SKM-1 treated with dmso at 0.1 percent for 144 hours (cell line): ENCODE results near the gene NLGN2.
A peak's percentile ranks its signal among the peaks of the same experiment; 100 is the strongest.

Experiments used
- DNase-seq: peaks from one replicate; lab custom pipeline; 2025; ENCODE audit not compliant: unreplicated experiment; lab: John Stamatoyannopoulos, UW

The NLGN2 gene

DNA sequence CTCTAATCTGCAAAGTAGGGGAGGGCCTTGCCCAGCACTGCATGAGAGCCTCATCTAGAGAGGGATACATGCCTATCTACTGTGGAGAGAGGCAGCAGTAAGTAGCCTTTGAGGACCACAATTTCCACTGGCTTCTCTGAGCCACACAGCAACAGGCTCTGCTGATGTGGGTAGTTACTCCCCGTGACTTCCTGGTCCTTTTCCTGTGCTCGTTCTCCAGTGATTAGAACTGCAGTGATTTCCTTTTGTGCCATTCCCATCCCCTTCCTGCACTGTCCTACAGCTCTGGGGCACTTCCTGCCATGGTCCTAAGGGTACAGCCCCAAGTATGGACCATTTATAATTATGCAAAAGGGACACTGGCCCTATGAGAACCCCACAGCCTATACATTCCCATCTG, 16.3 kb upstream of the NLGN2 start:
- no peak for DNase-seq

DNA sequence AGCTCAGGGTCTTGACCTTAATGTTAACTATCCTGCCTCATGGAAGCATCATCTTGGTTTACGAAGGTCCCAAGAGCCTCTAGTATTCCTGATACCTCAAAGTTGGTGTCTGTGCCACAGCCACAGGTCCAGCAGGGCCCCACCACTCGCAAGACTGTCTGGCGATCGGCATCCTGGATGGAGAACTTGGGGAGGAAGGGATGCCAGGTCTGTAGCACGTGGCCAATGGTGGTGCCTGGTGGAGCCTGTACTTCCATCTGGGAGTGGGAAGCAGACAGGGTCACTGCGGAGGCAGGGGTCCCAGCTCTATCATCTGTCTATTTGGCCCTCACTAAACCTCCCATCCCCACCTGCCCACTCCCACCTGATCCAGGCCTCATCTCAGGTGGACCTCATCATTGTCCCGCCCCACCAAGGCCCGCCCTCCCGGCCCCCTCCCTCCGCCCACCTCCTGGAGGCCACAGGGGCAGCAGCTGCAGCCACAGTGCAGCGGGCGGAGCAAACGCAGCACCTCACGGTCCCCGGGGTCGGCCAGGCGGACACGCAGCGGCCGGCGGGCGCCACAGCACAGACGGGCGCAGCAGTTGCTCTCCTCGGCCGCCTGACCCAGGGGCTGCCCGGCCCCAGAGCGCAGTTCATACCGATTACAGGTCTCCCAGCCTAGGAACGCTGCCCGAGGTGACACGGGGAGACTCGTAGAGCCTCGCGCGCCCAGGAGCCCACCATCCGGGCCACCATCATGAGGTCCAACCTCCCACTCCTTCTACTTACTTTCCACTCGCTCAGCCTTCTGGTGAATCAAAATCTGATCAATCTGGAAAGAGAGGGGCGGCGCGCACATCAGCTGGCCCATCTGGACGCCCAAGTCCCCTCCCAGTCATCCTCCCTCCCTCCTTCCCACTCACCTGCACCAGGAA, 14.7 kb upstream of the NLGN2 start:
- DNase-seq: no peak

DNA sequence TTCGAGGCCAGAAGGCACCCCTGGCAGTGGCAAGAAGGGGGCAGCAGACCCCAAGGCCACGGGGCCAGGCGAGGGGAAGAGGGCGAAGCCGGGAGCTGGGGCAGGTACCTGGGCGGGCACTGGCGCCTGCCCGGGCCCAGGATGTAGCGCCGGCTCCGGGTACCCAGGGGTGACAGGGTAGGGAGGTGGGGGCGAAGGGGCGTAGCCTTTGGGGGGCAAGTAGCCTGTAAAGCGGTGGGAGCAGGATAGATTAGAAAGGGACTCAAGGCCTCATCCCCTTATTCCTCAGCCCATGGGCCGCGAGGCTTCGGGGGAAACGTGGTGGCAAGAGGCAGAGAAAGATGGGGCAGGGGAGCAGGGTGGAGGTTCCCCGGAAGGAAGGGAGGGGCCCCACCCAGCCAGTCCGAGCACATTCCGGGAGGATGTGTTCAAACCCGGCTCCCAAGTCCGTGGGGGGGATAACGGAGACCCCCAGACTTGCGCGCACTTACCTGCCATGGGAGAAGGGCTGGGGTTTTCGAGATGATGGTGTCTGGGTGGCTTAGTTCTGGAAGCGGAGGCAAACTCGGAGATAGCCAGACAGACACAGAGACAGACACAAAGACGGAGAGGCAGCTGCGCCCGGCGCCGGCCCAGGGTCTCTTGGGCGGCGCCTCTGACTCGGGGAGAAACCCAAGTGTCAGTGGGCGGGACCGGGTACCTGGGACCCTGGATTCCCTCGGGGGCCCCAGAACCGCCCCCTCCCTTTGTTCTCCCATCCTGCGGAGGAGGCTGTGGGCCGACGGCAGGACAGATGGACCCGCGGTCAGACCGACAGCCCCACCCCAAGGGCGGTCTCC, 13.8 kb upstream of the NLGN2 start:
- DNase-seq: no peak

DNA sequence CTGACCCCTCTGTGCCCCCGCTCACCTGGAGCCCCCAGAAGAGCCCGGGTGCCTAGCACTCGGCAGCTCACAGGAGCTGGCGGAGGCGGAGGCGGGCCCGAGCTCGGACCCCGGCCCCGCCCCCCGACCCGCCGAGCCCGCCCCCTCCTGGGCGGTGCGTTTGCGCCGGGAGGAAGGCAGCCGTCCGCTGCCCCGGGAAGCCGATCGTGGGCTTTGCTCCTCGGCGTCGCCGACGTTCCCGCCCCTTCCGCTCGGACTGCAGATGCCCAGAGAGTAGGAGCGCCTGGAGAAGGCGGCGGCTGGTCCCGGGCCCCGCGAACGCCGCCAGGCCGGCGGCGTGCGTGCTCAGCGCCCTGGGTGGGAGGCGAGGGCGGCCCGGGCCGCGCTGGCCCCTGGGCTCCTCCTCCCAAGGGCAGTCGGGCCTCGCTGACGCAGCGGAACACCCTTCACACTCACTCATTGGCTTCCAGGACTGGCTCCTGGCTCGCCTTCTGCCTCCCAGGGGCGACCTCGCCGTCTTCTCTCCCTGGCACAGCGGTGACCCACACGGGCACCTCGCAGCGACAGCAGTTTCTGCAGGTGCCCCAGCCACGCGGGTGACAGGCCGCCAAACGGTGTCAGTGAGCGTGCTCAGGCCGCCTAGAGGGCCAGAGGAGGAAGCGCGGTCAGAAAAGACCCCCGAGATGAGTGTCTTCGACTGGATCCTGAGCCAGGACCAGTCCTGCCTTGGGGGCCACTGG, 13.0 kb upstream of the NLGN2 start, which contains the start of gene PLSCR3:
PLSCR3 (minus strand) TSS at position 74 of the 740 bp plus-strand sequence. CDS start 415 bp downstream, outside the sequence.
- peak; percentile 41 for DNase-seq

DNA sequence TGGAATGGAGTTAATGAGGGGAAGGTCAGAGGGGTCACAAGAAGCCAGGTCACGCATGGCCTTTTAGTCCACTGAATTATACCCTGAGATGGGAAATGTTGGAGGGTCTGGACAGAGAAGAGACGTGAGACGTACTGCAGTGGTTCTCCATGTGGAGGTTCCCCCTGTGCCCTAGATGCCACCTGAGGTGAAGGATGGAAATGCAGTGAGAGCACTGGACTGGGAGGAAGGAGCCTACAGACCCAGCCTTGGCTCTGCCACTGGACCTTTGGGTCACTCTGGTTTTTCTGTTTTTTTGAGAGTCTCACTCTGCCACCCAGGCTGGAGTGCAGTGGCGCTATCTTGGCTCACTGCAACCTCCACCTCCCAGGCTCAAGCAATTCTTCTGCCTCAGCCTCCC, 11.5 kb upstream of the NLGN2 start:
- DNase-seq: no peak

DNA sequence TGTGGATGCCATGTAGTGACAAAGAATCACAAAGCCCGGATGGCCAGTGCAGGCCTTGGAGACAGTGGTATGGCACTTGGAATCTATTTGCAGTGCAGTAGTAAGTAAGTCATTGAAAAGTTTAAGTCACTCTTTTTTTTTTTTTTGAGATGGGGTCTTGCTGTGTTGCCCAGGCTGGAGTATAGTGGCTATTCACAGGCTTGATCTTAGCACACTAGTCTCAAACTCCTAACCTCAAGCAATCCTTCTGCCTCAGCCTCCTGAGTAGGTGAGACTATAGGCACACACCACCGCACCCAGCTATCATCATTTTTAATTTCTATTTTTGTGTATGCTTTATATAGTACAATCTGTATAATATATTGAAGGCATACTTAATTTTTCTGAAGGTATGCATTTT, 9.0 kb upstream of the NLGN2 start:
- DNase-seq: no peak

DNA sequence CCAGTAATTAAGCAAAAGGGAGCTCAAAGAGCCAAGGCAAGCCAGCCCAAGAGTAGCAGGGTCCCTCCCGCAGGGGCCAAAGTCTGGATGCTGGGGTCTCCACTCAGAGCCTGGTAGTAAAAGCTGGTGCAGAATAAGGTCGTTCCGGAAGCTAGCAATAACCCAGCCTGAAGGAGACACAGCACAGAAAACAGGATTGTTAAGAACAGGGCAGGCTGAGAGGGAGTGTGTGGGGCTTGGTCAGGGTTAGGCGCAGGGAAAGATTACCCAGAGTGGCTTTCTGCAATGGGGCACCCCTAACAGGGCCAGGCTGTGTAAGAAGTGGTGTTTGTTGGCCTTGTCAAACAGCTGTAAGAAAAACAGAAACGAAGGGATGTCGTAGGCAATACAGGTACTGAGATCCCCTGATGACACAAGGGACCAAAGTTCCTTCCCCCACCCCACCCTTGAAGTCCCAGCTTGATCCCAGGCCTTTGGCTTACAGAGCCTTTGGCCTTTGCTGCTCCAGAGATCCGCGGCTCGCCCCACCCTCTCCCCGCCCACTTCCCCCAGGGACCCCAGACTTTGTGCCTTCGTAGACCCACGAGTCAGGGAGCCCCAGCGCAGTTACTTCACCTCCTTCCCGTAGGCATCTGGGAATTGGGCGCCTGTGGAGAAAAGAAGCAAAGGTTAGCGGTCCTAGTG, 4.5 kb upstream of the NLGN2 start:
- DNase-seq: no peak

DNA sequence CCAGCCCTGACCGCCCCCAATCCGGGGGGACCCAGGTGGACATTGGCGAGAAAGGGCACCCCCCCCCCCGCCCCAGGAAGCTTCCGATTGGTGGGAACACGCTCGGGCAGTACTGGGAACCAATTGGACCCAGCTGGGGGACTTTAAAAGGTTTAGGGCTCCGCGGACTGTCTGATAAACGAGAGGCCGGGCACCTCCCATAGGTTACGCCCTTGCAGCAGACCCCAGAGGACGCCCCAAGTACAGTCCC, 4.0 kb upstream of the NLGN2 start:
- no peak for DNase-seq

DNA sequence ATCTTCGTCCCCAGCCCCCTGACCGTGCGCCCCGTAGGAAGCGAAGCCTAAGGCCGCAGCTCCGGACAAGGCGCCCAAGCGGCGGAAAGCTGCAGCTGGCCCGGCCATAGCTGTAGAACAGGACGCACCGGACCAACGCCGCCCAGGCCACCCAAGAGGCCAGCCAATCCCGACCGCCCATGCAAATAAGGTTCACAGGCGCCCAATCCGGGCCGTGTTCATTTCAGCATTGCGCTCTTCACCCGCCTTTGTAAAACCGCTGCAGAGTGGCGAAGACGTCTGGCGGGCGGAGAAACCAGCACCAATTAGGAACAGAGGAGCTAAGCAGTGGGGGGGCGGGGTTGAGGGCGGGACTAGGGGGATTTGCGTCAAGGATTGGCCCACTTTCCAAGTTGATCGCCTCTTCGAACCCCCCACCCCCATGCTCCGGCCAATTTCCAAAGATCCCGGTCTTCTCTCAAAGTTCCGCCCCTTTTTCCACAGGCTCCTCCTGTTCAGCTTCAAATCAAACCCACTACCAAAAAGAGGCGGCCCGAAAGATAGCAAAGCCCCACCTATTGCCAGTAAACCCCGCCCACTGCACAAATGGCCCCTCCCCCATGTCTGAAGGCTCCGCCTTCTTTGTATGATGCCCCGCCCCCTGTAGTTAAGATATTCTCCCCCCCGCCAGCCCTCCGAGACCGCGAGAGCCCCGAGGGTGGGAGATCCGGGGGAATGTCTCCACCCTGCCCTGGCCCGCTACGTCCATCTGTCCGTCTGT, 3.5 kb upstream of the NLGN2 start, which contains the start of gene TMEM256:
TMEM256 (minus strand) TSS at position 121 of the 760 bp plus-strand sequence; CDS start at position 108, 13 bp downstream.
- DNase-seq: peak; percentile 81

DNA sequence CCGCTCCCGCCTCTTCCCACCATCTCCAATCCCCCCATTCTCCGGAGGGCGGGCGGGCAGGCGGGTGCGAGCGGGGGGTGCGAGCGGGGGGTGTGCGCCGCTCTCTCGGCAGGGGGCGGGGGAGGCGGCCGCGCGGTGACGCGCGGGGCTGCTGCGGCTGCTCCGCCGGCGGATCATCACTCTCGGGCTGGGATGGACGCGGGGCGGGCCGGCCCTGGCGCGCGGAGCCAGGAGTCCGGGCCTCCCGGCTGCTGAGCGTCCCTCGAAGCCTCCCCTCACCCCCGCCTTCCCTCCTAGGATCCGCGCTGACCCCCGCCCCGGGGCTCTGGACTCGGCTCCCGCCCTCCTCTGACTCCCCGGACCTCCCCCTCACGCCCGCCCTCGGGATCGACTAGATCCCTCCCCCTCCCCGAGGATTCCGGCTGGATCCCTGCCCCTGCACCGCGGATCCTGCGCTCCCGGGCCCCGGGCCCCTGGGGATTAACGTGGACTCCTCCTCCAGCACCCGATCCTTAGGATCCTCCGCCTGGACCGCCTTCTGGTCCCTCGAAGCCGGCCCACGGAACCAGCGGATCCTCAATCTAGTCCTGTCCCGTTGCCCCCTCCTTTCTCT, 2.8 kb upstream of the NLGN2 start:
- no peak for DNase-seq

DNA sequence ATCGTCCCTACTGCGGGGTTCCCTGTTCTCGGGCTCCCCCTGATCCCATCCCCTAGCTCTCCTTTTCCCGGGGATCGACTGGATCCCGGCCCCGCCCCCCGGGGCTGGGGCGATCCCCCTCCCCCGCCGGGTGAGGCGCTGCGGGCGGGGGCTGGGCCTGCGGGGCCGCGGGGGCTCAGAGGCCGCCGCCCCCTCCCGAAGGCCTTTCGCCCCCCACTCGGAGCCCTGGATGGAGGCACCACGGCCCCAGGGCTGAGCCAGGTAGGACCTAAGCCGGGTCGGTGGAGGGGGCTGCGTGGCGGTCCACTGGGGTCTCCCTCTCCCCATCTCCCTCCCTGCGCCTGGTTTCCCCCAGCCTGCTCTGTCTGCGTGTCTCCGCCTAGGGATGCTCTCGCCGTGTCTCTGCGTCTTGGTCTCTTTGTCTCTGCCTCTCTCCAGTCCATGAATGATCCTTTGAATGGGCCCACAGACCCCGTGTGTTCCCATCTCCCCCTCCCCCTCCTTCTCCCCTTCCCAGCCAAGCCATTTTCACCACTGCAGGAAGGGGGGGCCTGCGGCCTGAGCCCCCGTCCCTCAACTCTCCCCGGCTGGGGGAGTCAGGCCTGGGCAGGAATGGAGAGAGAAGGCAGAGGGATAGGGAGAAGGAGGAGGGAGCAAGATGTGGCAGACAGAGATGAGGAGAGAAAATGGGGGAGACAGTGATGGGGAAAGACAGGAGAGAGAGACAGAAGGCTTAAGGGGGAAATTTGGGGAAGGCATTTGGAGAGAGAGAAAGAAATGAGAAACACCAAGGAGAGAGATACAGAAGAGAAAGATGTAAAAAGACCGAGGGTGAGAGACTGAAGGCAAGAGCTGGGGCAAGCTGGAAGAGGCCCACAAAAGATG, 2.1 kb upstream of the NLGN2 start:
- no peak for DNase-seq

DNA sequence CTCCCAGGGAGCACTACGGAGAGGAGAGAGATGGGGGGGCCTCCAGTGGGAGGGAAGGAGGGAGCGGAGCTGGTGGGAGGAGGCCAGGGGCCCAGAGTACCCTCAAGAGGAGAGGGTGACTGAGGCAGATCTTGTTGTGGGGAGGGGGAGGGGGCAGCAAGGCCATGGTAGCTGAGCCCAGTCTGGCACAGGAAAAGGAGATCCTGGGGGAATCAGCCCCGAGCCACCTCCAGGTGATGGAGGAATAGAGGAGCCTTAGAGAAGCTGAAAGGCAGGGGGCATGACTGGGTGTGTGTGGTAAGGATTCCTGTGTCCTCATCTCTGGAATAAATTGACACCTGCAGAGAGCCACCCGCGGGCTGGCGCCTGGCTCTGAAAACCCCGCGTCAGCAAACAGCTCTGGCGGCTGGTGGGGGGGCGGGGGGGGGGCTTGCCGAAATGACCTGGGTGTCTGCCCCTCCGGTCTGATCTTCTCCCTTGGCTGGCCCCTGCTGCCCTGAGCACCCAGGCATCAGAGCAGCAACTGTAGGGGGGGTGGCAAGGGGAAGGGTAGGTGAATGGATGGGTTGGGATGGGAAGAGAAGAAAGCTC, 1.3 kb upstream of the NLGN2 start:
- DNase-seq: no peak

DNA sequence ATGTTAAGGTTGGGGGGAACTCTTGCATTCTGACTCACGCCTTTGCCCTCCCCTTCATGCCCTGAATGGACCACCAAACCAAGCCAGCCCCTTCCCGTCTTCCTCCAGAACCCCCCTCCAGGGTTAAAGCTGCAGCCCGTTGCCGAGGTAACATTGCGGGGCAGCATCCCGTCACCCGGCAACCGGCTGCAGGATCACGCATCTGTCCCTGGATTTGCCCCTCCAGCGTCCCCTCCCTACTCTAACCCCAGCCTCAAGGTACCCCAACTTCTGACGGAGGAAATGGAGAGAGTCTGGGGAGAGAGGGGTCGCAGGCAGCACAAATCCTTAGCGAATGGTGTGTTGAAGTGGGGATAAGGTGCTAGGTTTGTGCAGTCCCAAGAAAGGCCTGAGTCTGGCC, 563 bp upstream of the NLGN2 start:
- DNase-seq: no peak

DNA sequence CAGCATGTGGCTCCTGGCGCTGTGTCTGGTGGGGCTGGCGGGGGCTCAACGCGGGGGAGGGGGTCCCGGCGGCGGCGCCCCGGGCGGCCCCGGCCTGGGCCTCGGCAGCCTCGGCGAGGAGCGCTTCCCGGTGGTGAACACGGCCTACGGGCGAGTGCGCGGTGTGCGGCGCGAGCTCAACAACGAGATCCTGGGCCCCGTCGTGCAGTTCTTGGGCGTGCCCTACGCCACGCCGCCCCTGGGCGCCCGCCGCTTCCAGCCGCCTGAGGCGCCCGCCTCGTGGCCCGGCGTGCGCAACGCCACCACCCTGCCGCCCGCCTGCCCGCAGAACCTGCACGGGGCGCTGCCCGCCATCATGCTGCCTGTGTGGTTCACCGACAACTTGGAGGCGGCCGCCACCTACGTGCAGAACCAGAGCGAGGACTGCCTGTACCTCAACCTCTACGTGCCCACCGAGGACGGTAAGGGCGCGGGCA, 645 bp downstream of the NLGN2 start:
- DNase-seq: no peak

DNA sequence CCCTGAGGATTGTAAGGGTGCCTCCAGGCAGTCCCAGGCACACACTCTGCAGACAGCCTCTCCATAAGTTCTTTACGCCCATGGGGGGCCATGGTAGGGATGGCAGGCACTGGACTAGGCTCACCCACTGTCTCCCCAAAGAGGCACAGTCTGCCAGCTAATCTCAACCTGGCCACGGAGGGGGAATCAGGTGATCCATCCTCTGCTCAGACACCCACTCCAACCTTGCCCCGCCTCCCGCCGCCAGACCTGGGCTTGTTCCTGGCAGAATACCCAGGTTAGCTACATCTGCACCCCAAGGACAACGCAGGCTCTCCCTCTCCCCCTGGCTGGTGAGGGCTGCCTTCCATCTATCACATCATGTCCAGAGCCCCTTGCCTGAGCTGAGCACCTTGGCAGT, 1.2 kb downstream of the NLGN2 start:
- no peak for DNase-seq

DNA sequence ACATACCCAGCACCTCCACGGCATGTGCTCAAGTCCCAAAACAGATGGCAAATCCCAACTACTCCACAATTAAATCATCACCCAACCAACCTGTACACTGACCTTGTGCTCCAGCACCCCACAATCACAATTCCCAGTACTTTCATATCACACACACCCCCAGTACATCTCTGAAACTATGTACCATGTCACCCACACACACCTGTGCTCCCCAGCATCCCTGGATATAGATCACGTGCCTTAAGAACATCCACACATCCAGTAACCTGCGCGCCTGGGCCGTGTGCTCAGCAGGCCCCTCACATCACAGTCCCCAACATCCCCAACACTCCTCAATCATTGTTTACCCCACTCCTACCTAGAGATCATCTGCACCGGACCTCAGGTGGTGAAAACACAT, 2.1 kb downstream of the NLGN2 start:
- no peak for DNase-seq

DNA sequence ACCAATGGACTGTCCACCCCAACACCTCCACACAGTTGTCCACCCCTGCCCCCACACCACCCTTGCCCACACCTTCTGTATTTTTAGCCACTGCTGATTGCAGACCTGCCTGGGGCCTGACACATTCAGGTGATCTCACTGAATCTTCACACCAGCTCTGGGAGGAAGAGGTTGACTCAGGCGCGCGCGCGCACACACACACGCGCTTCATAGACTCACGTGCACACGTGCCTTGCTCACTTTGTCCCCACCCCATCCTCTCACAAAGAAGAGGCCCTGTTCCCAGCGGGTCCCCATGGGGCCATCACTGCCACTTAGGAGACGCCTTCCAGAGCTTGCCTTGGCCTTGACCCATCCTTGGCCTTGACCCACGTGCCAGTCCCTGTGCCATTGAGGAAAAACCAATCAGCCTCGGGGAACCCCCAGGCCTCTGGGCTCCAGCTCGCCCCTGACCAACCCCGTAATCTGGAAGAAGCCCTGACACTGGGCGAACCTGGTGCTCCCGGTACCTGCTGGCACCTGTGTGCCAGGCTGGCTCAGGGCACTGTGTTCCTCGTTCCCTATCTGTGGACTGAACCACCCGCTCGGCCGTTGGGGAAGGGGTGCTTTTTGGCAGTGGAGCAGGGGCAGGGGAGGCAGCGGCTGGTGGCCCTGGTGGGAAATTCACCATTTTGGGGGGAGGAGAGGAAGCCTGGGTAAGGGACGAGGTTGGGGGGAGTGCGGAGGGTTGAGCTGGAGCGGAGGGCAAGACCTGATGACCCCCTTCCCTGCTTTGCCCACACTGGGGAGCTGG, 3.2 kb downstream of the NLGN2 start:
- DNase-seq: no peak

DNA sequence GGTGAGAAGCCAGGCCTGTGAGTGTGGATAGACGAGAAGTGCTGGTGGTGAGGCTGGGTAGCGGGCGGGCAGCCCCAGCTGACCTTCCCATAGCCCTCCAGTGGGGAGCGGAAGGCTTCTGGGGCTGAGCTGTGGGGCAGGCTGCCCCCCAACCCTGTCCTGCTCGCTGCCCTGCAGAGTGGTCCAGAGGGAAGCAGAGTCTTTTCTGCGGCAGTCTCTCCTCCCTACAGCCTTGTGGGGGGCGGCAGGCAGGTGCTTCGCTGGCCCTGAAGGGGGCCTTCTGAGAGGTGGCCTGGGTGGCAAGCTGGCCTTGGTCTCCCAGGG, 3.7 kb downstream of the NLGN2 start:
- no peak for DNase-seq
